Liver (tissue), 9 donors: ENCODE data around the gene SSNA1. TPM values are rescaled to one million over a fixed set of nuclear protein-coding genes. Genes with fewer than 3 reads are reported as not detected.

Experiments used
- DNase-seq: peaks from one replicate; pipeline ENCODE4 v3.0.0-alpha.2; 2017; ENCODE audit warnings: low spot score
- H3K27ac ChIP-seq, 2 donors: one replicate each; pipeline ENCODE4 v1.7.0; 2013; ENCODE audit warnings: inconsistent platforms in 2 of 2, low read length in 2 of 2, control low read depth in 1 of 2, low read depth in 1 of 2, mild to moderate bottlenecking in 1 of 2
- H3K27me3 ChIP-seq, 4 donors: one replicate each; pipeline versions ENCODE4 v1.6.1 to v1.7.0; 2013; ENCODE audit warnings: low read length in 3 of 4, inconsistent platforms in 1 of 4, mild to moderate bottlenecking in 1 of 4, moderate library complexity in 1 of 4; ENCODE audit not compliant: control insufficient read depth in 4 of 4, insufficient read depth in 4 of 4
- H3K36me3 ChIP-seq, 4 donors: one replicate each; pipeline versions ENCODE4 v1.6.1 to v1.7.0; 2013; ENCODE audit warnings: low read length in 3 of 4, mild to moderate bottlenecking in 3 of 4, low read depth in 1 of 4, moderate library complexity in 1 of 4; ENCODE audit not compliant: control insufficient read depth in 4 of 4, insufficient read depth in 3 of 4
- H3K4me1 ChIP-seq, 4 donors: one replicate each; pipeline versions ENCODE4 v1.6.1 to v1.7.0; 2013; ENCODE audit warnings: low read length in 3 of 4, mild to moderate bottlenecking in 3 of 4, moderate library complexity in 1 of 4; ENCODE audit not compliant: control insufficient read depth in 4 of 4, insufficient read depth in 4 of 4
- H3K4me3 ChIP-seq, 3 donors: one replicate each; pipeline versions ENCODE4 v1.6.1 to v1.7.0; 2013; ENCODE audit warnings: low read length in 3 of 3, control low read depth in 1 of 3, low read depth in 1 of 3, mild to moderate bottlenecking in 1 of 3
- H3K9ac ChIP-seq, 2 donors: one replicate each; pipeline ENCODE4 v1.7.0; 2013; ENCODE audit warnings: low read length in 2 of 2, mild to moderate bottlenecking in 2 of 2, moderate library complexity in 2 of 2, control low read depth in 1 of 2, low read depth in 1 of 2
- H3K9me3 ChIP-seq, 4 donors: one replicate each; pipeline versions ENCODE4 v1.6.1 to v1.7.0; 2013; ENCODE audit warnings: low read length in 3 of 4; ENCODE audit not compliant: control insufficient read depth in 4 of 4
- EGR1 ChIP-seq, 2 donors: IDR thresholded peaks; 2 replicates each; pipeline ENCODE4 v1.6.1; 2016 to 2018; ENCODE audit warnings: antibody characterized with exemption in 2 of 2, low read depth in 2 of 2
- FOXA1 ChIP-seq: IDR thresholded peaks from 2 replicates; pipeline ENCODE4 v1.6.1; 2016; ENCODE audit warnings: antibody characterized with exemption
- FOXA2 ChIP-seq: IDR thresholded peaks from 2 replicates; pipeline ENCODE4 v1.6.1; 2016; ENCODE audit warnings: antibody characterized with exemption
- GABPA ChIP-seq, 2 donors: IDR thresholded peaks in 1 of 2; conservative IDR thresholded peaks in 1 of 2; 2 replicates each; pipeline ENCODE4 v1.6.1; 2016; ENCODE audit warnings: antibody characterized with exemption in 2 of 2, mild to moderate bottlenecking in 1 of 2, moderate library complexity in 1 of 2
- HNF4A ChIP-seq, 2 donors: conservative IDR thresholded peaks; 2 replicates each; pipeline ENCODE4 v1.6.1; 2016; ENCODE audit warnings: antibody characterized with exemption in 2 of 2, mild to moderate bottlenecking in 2 of 2
- HNF4G ChIP-seq: IDR thresholded peaks from 2 replicates; pipeline ENCODE4 v1.6.1; 2016; ENCODE audit warnings: antibody characterized with exemption
- JUND ChIP-seq, 2 donors: IDR thresholded peaks; 2 replicates each; pipeline ENCODE4 v1.6.1; 2016; ENCODE audit warnings: antibody characterized with exemption in 2 of 2
- NR2F2 ChIP-seq: IDR thresholded peaks from 2 replicates; pipeline ENCODE4 v1.6.1; 2016; ENCODE audit warnings: antibody characterized with exemption
- RAD21 ChIP-seq, 2 donors: IDR thresholded peaks; 2 replicates each; pipeline ENCODE4 v1.6.1; 2016; ENCODE audit warnings: antibody characterized with exemption in 2 of 2, mild to moderate bottlenecking in 2 of 2
- RXRA ChIP-seq, 2 donors: IDR thresholded peaks; 2 replicates each; pipeline ENCODE4 v1.6.1; 2017 to 2018; ENCODE audit warnings: antibody characterized with exemption in 2 of 2, mild to moderate bottlenecking in 1 of 2
- SP1 ChIP-seq: IDR thresholded peaks from 2 replicates; pipeline ENCODE4 v1.6.1; 2018; ENCODE audit warnings: antibody characterized with exemption, mild to moderate bottlenecking
- TAF1 ChIP-seq: conservative IDR thresholded peaks from 2 replicates; pipeline ENCODE4 v1.6.1; 2016; ENCODE audit warnings: antibody characterized with exemption, mild to moderate bottlenecking
- YY1 ChIP-seq: IDR thresholded peaks from 2 replicates; pipeline ENCODE4 v1.6.1; 2016; ENCODE audit warnings: antibody characterized with exemption, mild to moderate bottlenecking
- WGBS: extraction: QIAGEN DNeasy Blood & Tissue Kit; methylation state at CpG from one replicate; pipeline ENCODE4 v1.1.7; 2013; 5-methylcytosine and 5-hydroxymethylcytosine counted together
- polyA plus RNA-seq, 2 donors: library from polyadenylated mRNA; stranded (reverse) in 1 of 2; unstranded in 1 of 2; fragments of 200-250 nt in 1 of 2; fragments of >200 nt in 1 of 2; fragmentation: Nextera tagmentation in 1 of 2; extraction: Ambion mirVana in 1 of 2; gene quantifications; one replicate each; pipeline versions ENCODE4 v1.2.1 to v1.2.3, GENCODE V29; 2013 to 2015
- total RNA-seq, 2 donors: library from RNA; depleted of rRNA; stranded (reverse); fragments of >200 nt; gene quantifications; one replicate each; pipeline ENCODE4 v1.2.3, GENCODE V29; 2014
- TF ChIP-seq, protein P1 (sequence below): IDR thresholded peaks from 2 replicates; pipeline ENCODE4 v1.6.1; 2016; ENCODE audit warnings: antibody characterized with exemption
- TF ChIP-seq, protein P2 (sequence below): IDR thresholded peaks from 2 replicates; pipeline ENCODE4 v1.6.1; 2016; ENCODE audit warnings: antibody characterized with exemption, mild to moderate bottlenecking
- TF ChIP-seq, protein P3 (sequence below): fragments of 150-350 bp; IDR thresholded peaks from 2 replicates; pipeline ENCODE4 v1.5.1; 2017; ENCODE audit warnings: improper control_type of control experiment, low read depth, low read length; ENCODE audit not compliant: missing input control
- TF ChIP-seq, protein P4 (sequence below): IDR thresholded peaks from 2 replicates; pipeline ENCODE4 v1.6.1; 2016; ENCODE audit warnings: antibody characterized with exemption
- TF ChIP-seq, protein P5 (sequence below): IDR thresholded peaks from 2 replicates; pipeline ENCODE4 v1.6.1; 2016; ENCODE audit warnings: antibody characterized with exemption
- donor health status: healthy.
- donor health status: healthy.
- donor health status: healthy.
- donor health status: healthy.
- donor health status: healthy.

Gene SSNA1
- total and polyA plus RNA-seq, 4 donors = 29.8 to 44.2 (median 40.3) TPM

DNA sequence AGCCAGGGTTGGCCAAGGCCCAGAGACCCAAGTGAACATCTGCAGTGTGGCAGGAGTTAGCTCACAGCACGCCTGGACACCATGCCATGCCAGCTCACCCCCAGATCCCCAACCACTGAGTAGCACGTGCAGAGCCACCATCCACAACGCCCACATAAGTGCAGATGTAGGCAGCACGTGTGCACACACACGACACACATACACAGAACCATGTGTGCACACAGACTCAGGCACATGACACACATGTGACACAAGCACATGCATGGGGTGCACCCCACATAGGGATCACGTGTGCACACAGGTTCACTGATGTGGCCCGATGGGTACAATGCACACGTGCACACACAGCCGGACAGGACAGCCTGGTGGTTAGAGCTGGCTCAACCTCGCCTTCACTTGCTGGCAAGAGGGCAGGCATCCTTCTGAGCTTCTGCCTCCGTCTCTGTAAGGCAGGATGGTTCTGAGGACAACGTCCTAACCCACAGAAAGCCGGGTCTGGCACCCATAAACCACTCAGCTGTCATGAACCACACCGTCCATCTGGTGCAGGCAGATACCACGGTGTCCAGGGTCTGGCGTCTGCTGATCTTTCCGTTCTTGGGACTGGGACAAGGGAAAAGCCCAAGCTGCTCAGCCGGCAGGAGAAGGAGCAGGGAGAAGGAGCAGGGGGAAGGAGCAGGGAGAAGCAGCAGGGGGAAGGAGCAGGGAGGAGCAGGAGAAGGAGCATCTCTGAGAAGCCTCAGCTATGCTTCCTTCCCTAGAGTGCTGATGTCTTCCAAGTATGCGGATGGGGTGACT, 30.7 kb upstream of the SSNA1 start:
- TF ChIP-seq NR2F2 = no peak
- no peak for TF ChIP-seq GABPA (IDR thresholded peaks at IDR 0.05 in 1 of 2, conservative IDR thresholded peaks at IDR 0.05 in 1 of 2)
- TF ChIP-seq RXRA (IDR thresholded peaks at IDR 0.05) = no peak
- no peak for TF ChIP-seq SP1
- TF ChIP-seq, protein P1, sequence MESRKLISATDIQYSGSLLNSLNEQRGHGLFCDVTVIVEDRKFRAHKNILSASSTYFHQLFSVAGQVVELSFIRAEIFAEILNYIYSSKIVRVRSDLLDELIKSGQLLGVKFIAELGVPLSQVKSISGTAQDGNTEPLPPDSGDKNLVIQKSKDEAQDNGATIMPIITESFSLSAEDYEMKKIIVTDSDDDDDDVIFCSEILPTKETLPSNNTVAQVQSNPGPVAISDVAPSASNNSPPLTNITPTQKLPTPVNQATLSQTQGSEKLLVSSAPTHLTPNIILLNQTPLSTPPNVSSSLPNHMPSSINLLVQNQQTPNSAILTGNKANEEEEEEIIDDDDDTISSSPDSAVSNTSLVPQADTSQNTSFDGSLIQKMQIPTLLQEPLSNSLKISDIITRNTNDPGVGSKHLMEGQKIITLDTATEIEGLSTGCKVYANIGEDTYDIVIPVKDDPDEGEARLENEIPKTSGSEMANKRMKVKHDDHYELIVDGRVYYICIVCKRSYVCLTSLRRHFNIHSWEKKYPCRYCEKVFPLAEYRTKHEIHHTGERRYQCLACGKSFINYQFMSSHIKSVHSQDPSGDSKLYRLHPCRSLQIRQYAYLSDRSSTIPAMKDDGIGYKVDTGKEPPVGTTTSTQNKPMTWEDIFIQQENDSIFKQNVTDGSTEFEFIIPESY = no peak
- TF ChIP-seq TAF1 = no peak
- TF ChIP-seq, protein P2, sequence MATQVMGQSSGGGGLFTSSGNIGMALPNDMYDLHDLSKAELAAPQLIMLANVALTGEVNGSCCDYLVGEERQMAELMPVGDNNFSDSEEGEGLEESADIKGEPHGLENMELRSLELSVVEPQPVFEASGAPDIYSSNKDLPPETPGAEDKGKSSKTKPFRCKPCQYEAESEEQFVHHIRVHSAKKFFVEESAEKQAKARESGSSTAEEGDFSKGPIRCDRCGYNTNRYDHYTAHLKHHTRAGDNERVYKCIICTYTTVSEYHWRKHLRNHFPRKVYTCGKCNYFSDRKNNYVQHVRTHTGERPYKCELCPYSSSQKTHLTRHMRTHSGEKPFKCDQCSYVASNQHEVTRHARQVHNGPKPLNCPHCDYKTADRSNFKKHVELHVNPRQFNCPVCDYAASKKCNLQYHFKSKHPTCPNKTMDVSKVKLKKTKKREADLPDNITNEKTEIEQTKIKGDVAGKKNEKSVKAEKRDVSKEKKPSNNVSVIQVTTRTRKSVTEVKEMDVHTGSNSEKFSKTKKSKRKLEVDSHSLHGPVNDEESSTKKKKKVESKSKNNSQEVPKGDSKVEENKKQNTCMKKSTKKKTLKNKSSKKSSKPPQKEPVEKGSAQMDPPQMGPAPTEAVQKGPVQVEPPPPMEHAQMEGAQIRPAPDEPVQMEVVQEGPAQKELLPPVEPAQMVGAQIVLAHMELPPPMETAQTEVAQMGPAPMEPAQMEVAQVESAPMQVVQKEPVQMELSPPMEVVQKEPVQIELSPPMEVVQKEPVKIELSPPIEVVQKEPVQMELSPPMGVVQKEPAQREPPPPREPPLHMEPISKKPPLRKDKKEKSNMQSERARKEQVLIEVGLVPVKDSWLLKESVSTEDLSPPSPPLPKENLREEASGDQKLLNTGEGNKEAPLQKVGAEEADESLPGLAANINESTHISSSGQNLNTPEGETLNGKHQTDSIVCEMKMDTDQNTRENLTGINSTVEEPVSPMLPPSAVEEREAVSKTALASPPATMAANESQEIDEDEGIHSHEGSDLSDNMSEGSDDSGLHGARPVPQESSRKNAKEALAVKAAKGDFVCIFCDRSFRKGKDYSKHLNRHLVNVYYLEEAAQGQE = no peak
- TF ChIP-seq, protein P3, sequence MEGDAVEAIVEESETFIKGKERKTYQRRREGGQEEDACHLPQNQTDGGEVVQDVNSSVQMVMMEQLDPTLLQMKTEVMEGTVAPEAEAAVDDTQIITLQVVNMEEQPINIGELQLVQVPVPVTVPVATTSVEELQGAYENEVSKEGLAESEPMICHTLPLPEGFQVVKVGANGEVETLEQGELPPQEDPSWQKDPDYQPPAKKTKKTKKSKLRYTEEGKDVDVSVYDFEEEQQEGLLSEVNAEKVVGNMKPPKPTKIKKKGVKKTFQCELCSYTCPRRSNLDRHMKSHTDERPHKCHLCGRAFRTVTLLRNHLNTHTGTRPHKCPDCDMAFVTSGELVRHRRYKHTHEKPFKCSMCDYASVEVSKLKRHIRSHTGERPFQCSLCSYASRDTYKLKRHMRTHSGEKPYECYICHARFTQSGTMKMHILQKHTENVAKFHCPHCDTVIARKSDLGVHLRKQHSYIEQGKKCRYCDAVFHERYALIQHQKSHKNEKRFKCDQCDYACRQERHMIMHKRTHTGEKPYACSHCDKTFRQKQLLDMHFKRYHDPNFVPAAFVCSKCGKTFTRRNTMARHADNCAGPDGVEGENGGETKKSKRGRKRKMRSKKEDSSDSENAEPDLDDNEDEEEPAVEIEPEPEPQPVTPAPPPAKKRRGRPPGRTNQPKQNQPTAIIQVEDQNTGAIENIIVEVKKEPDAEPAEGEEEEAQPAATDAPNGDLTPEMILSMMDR = no peak
- TF ChIP-seq FOXA2 = no peak
- TF ChIP-seq EGR1 (IDR thresholded peaks at IDR 0.05; ENCODE audit: low read depth in 2 of 2) = no peak
- TF ChIP-seq RAD21 (IDR thresholded peaks at IDR 0.05) = no peak
- no peak for TF ChIP-seq FOXA1
- TF ChIP-seq JUND (IDR thresholded peaks at IDR 0.05) = no peak
- TF ChIP-seq, protein P4, sequence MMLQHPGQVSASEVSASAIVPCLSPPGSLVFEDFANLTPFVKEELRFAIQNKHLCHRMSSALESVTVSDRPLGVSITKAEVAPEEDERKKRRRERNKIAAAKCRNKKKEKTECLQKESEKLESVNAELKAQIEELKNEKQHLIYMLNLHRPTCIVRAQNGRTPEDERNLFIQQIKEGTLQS = no peak
- TF ChIP-seq, protein P5, sequence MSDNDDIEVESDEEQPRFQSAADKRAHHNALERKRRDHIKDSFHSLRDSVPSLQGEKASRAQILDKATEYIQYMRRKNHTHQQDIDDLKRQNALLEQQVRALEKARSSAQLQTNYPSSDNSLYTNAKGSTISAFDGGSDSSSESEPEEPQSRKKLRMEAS = no peak
- no peak for TF ChIP-seq YY1
- TF ChIP-seq HNF4A (conservative IDR thresholded peaks at IDR 0.05) = no peak
- no peak for TF ChIP-seq HNF4G
- DNase-seq = no peak
- Histone ChIP-seq H3K4me3 (no peak overlapping the region), H3K27me3 (peaks cover 0 to 9% (median 6%) of the 10 kb centered on the region in 4 donors), H3K36me3 (no peaks in the 10 kb centered on the region), H3K9me3 (no peaks in the 10 kb centered on the region), H3K4me1 (peaks cover 0 to 5% (median 0%) of the 10 kb centered on the region in 4 donors), H3K9ac (no peak overlapping the region), H3K27ac (no peak overlapping the region)
- 67% methylated on average over 19 of the region's 19 CpGs for WGBS
